ENCODE data around the gene NFE2L3.

DNA sequence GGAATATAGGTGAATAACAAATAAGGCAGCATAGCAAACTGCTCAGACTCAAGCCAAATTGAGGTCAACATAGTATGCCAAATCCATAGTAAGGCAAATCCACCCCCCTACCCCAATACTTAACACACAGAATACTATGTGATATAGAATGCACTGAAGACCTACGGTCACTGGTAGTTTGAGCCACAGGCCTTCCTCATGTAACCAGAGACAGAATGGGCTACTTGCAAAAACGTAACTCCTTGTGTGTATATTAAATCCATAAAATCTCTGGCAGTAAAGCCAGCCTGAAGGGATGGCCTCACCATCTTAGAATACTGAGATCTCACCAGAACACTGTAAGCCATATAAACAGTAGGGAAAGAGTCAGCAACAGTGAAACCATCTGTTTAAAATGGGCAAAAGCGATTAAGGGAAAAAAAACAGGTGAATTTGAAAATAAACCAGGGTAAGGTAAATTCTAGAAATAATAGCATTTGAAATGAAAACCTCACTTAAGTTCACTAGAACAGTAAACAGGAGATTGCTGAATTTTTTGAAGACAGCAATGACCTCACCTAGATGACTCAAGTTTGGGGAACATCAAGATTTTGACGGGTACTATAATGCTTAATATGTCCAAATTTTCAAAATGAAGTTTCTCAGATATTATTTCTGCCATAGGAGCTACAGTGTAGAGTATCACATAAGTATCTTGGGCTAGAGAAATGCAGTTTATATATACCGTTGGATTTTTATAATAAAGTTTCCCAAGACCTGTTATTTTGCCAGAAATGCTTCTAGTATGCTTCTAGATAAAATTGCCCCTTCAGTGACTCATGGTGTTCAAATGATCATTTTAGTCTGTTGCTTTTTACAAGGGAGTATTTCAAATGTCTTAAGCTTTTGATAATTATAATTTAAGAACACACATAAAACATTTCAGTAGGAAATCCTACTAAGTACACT, 34.6 kb downstream of the NFE2L3 start:
- TF ChIP-seq, protein P1, sequence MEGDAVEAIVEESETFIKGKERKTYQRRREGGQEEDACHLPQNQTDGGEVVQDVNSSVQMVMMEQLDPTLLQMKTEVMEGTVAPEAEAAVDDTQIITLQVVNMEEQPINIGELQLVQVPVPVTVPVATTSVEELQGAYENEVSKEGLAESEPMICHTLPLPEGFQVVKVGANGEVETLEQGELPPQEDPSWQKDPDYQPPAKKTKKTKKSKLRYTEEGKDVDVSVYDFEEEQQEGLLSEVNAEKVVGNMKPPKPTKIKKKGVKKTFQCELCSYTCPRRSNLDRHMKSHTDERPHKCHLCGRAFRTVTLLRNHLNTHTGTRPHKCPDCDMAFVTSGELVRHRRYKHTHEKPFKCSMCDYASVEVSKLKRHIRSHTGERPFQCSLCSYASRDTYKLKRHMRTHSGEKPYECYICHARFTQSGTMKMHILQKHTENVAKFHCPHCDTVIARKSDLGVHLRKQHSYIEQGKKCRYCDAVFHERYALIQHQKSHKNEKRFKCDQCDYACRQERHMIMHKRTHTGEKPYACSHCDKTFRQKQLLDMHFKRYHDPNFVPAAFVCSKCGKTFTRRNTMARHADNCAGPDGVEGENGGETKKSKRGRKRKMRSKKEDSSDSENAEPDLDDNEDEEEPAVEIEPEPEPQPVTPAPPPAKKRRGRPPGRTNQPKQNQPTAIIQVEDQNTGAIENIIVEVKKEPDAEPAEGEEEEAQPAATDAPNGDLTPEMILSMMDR (IDR thresholded peaks at IDR 0.05) = no peak
- TF ChIP-seq POLR2AphosphoS5 (IDR thresholded peaks at IDR 0.05) (no peak), POLR2A (IDR thresholded peaks at IDR 0.05) (no peak)

Data from suprapubic skin (tissue), 4 donors.